Activated CD8-positive, alpha-beta T cell treated with anti-CD3 and anti-CD28 coated beads, Interleukin-2, amount 10 ng/mL, durations not matched to agents 7 days and 5 days (primary cell): Measurements from ENCODE around the gene NRAP. TPM values are rescaled to one million over a fixed set of nuclear protein-coding genes. Genes with fewer than 3 reads are reported as not detected.

ENCODE experiments used
- ATAC-seq: fragments of 150-1000 bp; cut with Tn5 transposase; one replicate; pipeline ENCODE4 v1.10.0; 2021; ENCODE audit warnings: moderate library complexity
- CTCF ChIA-PET: fragments of 350-600 bp; sonication (Branson Sonifier 250); formaldehyde crosslinking; loops from one replicate; lab custom pipeline; 2021; ENCODE audit warnings: antibody characterized with exemption; lab: Charles Lee
- POLR2A ChIA-PET: fragments of 350-600 bp; sonication (Branson Sonifier 250); formaldehyde crosslinking; loops from one replicate; lab custom pipeline; 2021; ENCODE audit warnings: antibody characterized with exemption; lab: Charles Lee
- DNase-seq: peaks from one replicate; pipeline ENCODE4 v3.0.0-alpha.2; 2020
- H3K27ac Mint-ChIP-seq: one replicate; pipeline ENCODE4 v1.8.0; 2021; ENCODE audit warnings: mild to moderate bottlenecking, mixed read lengths
- H3K27me3 Mint-ChIP-seq: one replicate; pipeline ENCODE4 v1.8.0; 2021; ENCODE audit warnings: low read depth, mixed read lengths
- H3K36me3 Mint-ChIP-seq: one replicate; pipeline ENCODE4 v1.8.0; 2021; ENCODE audit warnings: low read depth, mixed read lengths
- H3K4me1 Mint-ChIP-seq: one replicate; pipeline ENCODE4 v1.8.0; 2021; ENCODE audit warnings: low read depth, mixed read lengths
- H3K4me3 Mint-ChIP-seq: one replicate; pipeline ENCODE4 v1.8.0; 2021; ENCODE audit warnings: mild to moderate bottlenecking, mixed read lengths
- H3K9me3 Mint-ChIP-seq: one replicate; pipeline ENCODE4 v1.8.0; 2022; ENCODE audit warnings: mixed read lengths; ENCODE audit not compliant: insufficient read depth
- total RNA-seq, 2 experiments: library from RNA; stranded (reverse); gene quantifications; one replicate each; pipeline ENCODE4 v1.2.3, GENCODE V29; 2021

The NRAP gene
- total RNA-seq, 2 experiments from 2014 or later, result not detected

- Mint-ChIP-seq H3K4me1 (no peaks in the 10 kb centered on the region), H3K9me3 (no peaks in the 10 kb centered on the region), H3K27me3 (peaks cover 8% of the 10 kb centered on the region), H3K4me3 (no peak overlapping the region), H3K27ac (no peak overlapping the region), H3K36me3 (no peaks in the 10 kb centered on the region)
- DNase-seq, result no peak
- no peak for ATAC-seq
- ChIA-PET CTCF (no interaction called here), POLR2A (no interaction called here)
Observed at GRCh38 chr10:113592380-113592779, 71.5 kb downstream of the NRAP start.

- Mint-ChIP-seq H3K36me3 (no peaks in the 10 kb centered on the region), H3K27me3 (peaks cover 2% of the 10 kb centered on the region), H3K9me3 (no peaks in the 10 kb centered on the region), H3K4me1 (no peaks in the 10 kb centered on the region), H3K4me3 (no peak overlapping the region), H3K27ac (no peak overlapping the region)
- DNase-seq, result no peak
- ChIA-PET POLR2A (no interaction called here), CTCF (no interaction called here)
- ATAC-seq, result no peak
Observed at GRCh38 chr10:113590581-113590980, 73.3 kb downstream of the NRAP start.

- ChIA-PET POLR2A (interaction anchor here (0.7 kb wide), 1 partner anchor 504 kb away, joined by 3 read pairs; no protein-coding TSS in a partner anchor), CTCF (no interaction called here)
- no peak overlapping the region for H3K27ac Mint-ChIP-seq
- H3K27me3 Mint-ChIP-seq, result peaks cover 6% of the 10 kb centered on the region
- ATAC-seq (no peak), DNase-seq (no peak)
- no peaks in the 10 kb centered on the region for H3K4me1 Mint-ChIP-seq
- H3K36me3 Mint-ChIP-seq, result no peaks in the 10 kb centered on the region
- no peak overlapping the region for H3K4me3 Mint-ChIP-seq
- no peaks in the 10 kb centered on the region for H3K9me3 Mint-ChIP-seq
Observed at GRCh38 chr10:113589201-113589770, 74.6 kb downstream of the NRAP start.

GRCh38 chr10:113585949-113586348 is 77.9 kb downstream of the NRAP start:
- Mint-ChIP-seq H3K9me3 (no peaks in the 10 kb centered on the region), H3K27ac (no peak overlapping the region), H3K36me3 (no peaks in the 10 kb centered on the region), H3K27me3 (peaks cover 7% of the 10 kb centered on the region), H3K4me3 (no peak overlapping the region), H3K4me1 (no peaks in the 10 kb centered on the region)
- no peak for DNase-seq
- POLR2A ChIA-PET, result no interaction called here
- ATAC-seq, result no peak
- CTCF ChIA-PET, result no interaction called here

GRCh38 chr10:113583571-113583970 is 80.3 kb downstream of the NRAP start:
- H3K4me3 Mint-ChIP-seq, result no peak overlapping the region
- H3K36me3 Mint-ChIP-seq, result no peaks in the 10 kb centered on the region
- ChIA-PET CTCF (no interaction called here), POLR2A (no interaction called here)
- no peak for DNase-seq
- no peaks in the 10 kb centered on the region for H3K9me3 Mint-ChIP-seq
- H3K27me3 Mint-ChIP-seq, result peaks cover 8% of the 10 kb centered on the region
- H3K27ac Mint-ChIP-seq, result no peak overlapping the region
- ATAC-seq, result no peak
- H3K4me1 Mint-ChIP-seq, result no peaks in the 10 kb centered on the region

- no peak for ATAC-seq
- no peak for DNase-seq
- no peak overlapping the region for H3K4me3 Mint-ChIP-seq
- POLR2A ChIA-PET, result no interaction called here
- H3K27ac Mint-ChIP-seq, result no peak overlapping the region
- peaks cover 8% of the 10 kb centered on the region for H3K27me3 Mint-ChIP-seq
- no peaks in the 10 kb centered on the region for H3K4me1 Mint-ChIP-seq
- no peaks in the 10 kb centered on the region for H3K36me3 Mint-ChIP-seq
- CTCF ChIA-PET, result no interaction called here
- no peaks in the 10 kb centered on the region for H3K9me3 Mint-ChIP-seq
Observed at GRCh38 chr10:113581092-113581491, 82.7 kb downstream of the NRAP start.

GRCh38 chr10:113578773-113579172 is 85.1 kb downstream of the NRAP start:
- H3K36me3 Mint-ChIP-seq, result no peaks in the 10 kb centered on the region
- H3K27me3 Mint-ChIP-seq, result peaks cover 5% of the 10 kb centered on the region
- POLR2A ChIA-PET, result no interaction called here
- CTCF ChIA-PET, result no interaction called here
- H3K4me3 Mint-ChIP-seq, result no peak overlapping the region
- ATAC-seq, result no peak
- no peaks in the 10 kb centered on the region for H3K4me1 Mint-ChIP-seq
- no peaks in the 10 kb centered on the region for H3K9me3 Mint-ChIP-seq
- DNase-seq, result no peak
- H3K27ac Mint-ChIP-seq, result no peak overlapping the region

GRCh38 chr10:113576852-113577251 is 87.0 kb downstream of the NRAP start:
- ChIA-PET CTCF (no interaction called here), POLR2A (no interaction called here)
- Mint-ChIP-seq H3K4me1 (no peaks in the 10 kb centered on the region), H3K27ac (no peak overlapping the region), H3K9me3 (no peaks in the 10 kb centered on the region), H3K27me3 (peaks cover 3% of the 10 kb centered on the region), H3K36me3 (no peaks in the 10 kb centered on the region), H3K4me3 (no peak overlapping the region)
- no peak for ATAC-seq
- DNase-seq, result peak; percentile 45

- Mint-ChIP-seq H3K36me3 (no peaks in the 10 kb centered on the region), H3K27me3 (no peaks in the 10 kb centered on the region), H3K27ac (no peak overlapping the region), H3K9me3 (no peaks in the 10 kb centered on the region), H3K4me3 (no peak overlapping the region), H3K4me1 (no peaks in the 10 kb centered on the region)
- ATAC-seq (no peak), DNase-seq (no peak)
- CTCF ChIA-PET, result interaction anchor here (1.0 to 1.4 kb wide), 2 partner anchors 10 to 11 kb away, joined by 3 to 4 read pairs; no protein-coding TSS in a partner anchor
- POLR2A ChIA-PET, result no interaction called here
Observed at GRCh38 chr10:113573368-113573767, 90.5 kb downstream of the NRAP start.

GRCh38 chr10:113572520-113573290 is 91.1 kb downstream of the NRAP start:
- POLR2A ChIA-PET, result no interaction called here
- ATAC-seq, result no peak

GRCh38 chr10:113569576-113569975 is 94.3 kb downstream of the NRAP start:
- Mint-ChIP-seq H3K9me3 (no peaks in the 10 kb centered on the region), H3K4me1 (no peaks in the 10 kb centered on the region), H3K27ac (no peak overlapping the region), H3K36me3 (no peaks in the 10 kb centered on the region), H3K27me3 (peaks cover 4% of the 10 kb centered on the region), H3K4me3 (no peak overlapping the region)
- DNase-seq, result no peak
- ATAC-seq, result no peak
- ChIA-PET POLR2A (no interaction called here), CTCF (no interaction called here)

More at GRCh38 chr10:113572520-113573290, 91.1 kb downstream of the NRAP start:
- no peaks in the 10 kb centered on the region for H3K4me1 Mint-ChIP-seq
- no peaks in the 10 kb centered on the region for H3K9me3 Mint-ChIP-seq
- no peaks in the 10 kb centered on the region for H3K27me3 Mint-ChIP-seq
- no peaks in the 10 kb centered on the region for H3K36me3 Mint-ChIP-seq
- no peak overlapping the region for H3K27ac Mint-ChIP-seq
- DNase-seq, result no peak
- H3K4me3 Mint-ChIP-seq, result no peak overlapping the region
- CTCF ChIA-PET, result interaction anchor here (1.0 kb wide), 1 partner anchor 9 kb away, joined by 4 read pairs; no protein-coding TSS in a partner anchor

- no peaks in the 10 kb centered on the region for H3K36me3 Mint-ChIP-seq
- H3K27ac Mint-ChIP-seq, result no peak overlapping the region
- H3K4me1 Mint-ChIP-seq, result no peaks in the 10 kb centered on the region
- no peaks in the 10 kb centered on the region for H3K9me3 Mint-ChIP-seq
- CTCF ChIA-PET, result no interaction called here
- peaks cover 4% of the 10 kb centered on the region for H3K27me3 Mint-ChIP-seq
- DNase-seq, result no peak
- POLR2A ChIA-PET, result no interaction called here
- no peak overlapping the region for H3K4me3 Mint-ChIP-seq
- ATAC-seq, result no peak
Observed at GRCh38 chr10:113566888-113567287, 97.0 kb downstream of the NRAP start.
